Inferior parietal cortex (tissue), 1 donor: Measurements from ENCODE around the gene STK24.

Experiments
- DNase-seq: peaks from one replicate; pipeline ENCODE4 v3.0.0-alpha.2; 2016; ENCODE audit errors: extremely low spot score

The STK24 gene

DNA sequence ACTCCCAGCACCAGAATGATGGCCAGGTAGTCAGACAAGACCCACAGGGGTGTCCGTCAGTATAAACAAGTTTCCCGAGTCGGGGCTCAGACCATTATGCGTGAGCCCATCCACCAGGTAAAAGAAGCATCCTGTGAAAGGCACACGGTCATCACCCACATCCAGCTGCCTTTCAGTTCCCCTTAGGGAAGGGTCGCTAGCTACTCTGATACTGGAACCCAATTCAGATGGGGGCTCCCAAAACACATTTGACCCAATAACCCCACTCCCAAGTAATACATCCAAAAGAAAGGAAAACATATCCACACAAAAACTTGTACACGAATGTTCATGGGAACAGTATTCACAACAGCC lies 66.8 kb downstream of the STK24 start:
- DNase-seq, result no peak

DNA sequence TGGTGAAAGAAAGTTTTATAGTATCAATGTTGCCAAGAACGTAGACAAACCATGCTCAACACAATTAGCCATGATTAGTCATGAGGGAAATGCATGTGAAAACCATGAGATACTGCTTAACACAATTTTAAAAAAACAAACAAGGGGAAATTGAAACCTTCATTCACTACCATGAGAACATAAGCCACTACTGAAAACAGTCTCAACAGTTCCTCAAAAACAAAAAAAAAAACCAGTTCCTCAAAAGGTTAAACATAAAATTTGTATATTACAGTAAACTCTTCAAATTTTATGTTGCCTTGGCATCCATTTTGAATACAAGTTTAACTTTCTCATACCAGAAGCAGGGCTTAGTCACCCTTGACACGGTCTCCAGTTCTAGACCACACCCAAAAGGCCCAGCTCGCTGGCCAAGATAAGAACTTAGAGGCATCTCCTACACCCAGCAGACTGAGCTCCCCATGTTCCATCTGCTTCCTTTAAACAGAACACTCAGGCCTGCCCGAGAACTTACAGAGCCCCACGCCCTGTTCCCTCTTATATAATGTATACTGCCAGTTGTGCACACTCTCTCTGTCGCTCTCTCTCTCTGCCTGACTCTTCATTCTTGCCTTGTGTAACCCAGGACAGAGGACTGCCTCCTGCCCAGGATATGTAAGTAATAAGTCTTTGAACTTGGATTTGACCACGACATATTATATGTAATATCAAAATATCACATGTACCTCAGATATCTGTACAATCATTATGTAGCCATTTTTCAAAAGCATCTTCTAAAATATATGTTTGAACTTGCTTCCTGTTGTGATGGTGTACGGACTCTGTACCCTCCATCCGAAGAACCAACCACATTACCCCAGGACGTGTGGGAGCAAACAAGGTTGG lies 67.4 kb downstream of the STK24 start:
- no peak for DNase-seq

DNA sequence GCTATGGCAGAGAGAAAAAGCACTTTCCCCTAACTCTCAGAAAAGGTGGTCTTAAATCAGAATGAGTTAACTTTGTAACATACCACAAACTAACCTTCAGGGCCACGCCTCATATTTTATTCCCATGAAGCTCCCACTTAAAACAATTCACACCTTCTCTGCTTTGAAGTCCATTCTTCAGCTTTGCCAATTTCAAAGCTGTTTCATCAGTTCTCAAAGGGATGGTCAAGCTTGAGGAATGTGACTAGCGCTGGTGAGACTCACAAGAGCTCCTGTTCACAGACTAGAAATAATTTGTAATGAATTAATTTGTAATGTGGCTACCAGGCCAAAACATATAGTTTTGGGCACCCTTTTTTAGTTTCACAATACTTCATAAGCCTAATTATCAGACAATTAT lies 68.2 kb downstream of the STK24 start:
- DNase-seq, result no peak

DNA sequence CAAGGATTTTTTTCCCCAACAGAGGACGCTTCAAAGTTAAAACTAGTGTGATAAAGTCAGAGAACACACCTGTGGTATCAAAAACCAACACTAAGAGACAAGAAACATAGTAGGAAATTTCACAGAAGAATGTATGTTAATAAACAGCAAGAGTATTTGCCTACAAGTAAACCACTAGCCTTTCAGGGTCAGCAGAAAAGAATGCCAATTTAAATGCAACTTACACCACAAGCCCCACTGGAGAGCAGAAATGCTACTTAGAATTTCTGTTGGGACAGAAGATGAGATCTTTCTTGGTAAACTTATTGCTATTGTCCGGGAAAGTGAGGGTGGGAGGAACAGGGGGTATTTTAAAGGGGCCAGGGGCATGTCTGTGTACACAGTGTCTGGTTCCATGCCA lies 68.6 kb downstream of the STK24 start:
- no peak for DNase-seq

GRCh38 chr13:98507282-98507797 lies 69.6 kb downstream of the STK24 start:
- DNase-seq, result no peak

DNA sequence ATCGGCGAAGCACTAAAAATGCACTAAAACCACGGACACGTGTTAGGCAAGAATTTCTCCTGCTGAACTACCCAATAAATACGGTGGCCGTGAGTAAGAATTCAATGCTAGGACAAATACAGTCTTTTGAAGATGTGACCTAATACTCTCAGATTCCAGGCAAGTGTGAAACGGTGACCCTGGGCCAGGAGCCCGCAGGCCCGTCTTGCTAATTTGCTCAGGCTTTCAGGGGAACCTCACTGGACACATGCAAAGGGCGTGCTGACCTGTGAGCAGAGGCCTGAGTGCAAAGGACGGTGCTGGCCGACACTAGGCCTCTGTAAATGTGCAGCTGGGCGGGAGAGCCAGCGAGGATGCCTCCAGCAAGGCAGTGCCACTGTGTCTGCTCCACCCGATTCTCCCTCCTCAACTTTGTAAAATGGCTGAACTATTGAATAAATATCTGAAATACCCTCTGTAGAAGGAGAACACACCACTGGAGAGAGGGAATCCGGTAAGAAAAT lies 70.1 kb downstream of the STK24 start:
- no peak for DNase-seq

GRCh38 chr13:98506322-98506721 lies 70.6 kb downstream of the STK24 start:
- no peak for DNase-seq

DNA sequence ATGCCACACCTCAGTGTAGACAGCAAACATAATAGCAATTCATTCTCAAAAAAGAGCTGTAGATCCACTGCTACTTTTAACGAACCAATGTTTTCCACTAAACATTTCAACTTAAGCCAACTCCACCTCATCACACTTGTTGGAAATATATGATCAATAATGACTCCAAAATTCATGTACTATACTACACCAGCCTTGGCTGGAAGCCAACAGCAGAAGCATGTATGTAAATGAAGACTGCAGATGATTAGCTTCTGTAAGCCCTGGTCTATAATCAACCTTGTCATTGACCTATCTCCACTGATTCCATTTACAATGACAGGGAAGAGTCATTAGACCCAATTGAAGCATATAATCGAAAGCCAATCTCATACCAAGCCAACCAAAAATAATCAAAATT lies 71.7 kb downstream of the STK24 start:
- DNase-seq, result no peak

DNA sequence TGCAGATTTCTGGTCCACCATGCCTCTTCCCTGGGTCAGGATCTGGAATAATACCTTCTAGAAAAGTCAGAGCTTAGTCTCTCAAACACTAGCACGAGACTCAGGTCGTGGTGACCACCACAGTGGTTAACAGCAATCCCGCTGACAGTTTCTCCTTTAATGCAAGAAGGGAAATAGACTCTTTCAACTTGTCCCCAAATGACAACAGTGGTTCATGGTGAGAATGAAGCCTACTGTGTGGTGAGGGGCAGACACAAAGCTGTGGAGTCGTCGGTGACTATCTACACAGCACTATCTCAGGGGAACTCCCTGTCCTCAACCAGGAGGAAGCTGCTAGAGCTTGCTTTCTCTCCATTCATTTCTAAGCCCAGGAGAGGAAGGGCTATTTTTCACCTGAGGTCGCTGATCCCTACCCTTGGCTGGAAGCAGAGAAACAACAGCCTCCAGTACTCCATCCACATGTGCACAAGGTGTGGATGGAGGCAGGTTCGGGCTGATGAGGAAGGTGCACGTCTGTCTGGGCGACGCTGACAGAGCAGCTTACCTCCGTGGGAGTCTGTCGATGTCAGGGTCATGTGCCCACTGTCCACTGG lies 72.4 kb downstream of the STK24 start:
- no peak for DNase-seq

- DNase-seq, result no peak
These were observed 72.9 kb downstream of the STK24 start for GRCh38 chr13:98504029-98504351.

GRCh38 chr13:98503175-98504028 lies 73.5 kb downstream of the STK24 start:
- DNase-seq, result no peak

GRCh38 chr13:98500963-98501421 lies 75.9 kb downstream of the STK24 start:
- no peak for DNase-seq

DNA sequence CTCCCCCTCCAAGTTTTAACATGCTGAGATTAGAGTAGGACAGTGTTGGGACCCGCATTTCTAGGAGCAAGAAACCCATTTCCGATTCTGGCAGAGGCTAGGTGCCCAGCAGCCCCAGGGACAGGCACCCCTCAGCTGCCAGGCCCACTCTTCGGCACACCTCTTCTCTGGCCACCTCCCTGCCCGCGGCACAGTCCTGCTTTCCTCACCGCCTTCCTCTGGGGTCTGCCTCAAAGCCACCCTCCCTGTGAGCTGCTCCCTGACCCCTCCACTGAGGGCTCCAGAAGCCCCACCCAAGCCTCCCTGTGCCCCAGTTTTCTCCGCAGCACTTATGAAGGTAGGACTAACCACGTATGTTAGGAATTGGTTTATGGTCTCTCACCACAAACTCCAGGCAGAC lies 79.9 kb downstream of the STK24 start:
- no peak for DNase-seq

DNA sequence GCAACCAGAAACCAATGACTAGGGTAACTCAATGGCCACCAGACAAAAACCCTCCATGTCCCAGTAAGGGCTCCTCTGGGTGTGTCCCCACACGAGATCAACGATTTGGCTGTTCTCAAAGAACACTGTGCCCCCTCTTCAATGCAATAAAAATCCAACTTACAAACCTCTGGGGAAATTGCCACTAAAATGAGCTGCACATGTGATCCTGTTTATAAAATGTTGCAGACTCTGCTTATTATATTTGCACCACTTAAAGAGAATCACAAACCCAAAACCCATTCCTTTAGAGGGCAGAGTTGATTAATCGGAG lies 80.5 kb downstream of the STK24 start:
- no peak for DNase-seq

GRCh38 chr13:98495627-98496478 lies 81.1 kb downstream of the STK24 start:
- no peak for DNase-seq

DNA sequence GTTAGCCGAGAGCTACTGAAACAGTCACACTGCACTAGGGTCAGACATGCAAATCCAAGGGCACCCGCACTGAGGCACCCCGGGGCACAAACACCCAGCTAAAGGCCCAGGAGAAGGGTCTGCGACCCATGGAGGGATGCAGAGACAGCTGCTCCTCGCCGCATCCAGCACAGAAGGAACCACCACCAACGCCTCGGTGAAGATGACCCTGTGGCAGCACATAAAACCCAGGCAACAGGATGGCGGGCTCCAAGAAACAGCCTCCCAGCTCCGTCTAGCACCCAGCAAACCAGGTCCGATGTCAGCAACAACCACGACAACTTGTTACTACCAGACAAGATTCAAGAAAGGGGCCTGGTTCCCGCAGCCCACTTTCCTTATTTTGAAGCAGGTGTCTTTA lies 82.1 kb downstream of the STK24 start:
- DNase-seq, result no peak

DNA sequence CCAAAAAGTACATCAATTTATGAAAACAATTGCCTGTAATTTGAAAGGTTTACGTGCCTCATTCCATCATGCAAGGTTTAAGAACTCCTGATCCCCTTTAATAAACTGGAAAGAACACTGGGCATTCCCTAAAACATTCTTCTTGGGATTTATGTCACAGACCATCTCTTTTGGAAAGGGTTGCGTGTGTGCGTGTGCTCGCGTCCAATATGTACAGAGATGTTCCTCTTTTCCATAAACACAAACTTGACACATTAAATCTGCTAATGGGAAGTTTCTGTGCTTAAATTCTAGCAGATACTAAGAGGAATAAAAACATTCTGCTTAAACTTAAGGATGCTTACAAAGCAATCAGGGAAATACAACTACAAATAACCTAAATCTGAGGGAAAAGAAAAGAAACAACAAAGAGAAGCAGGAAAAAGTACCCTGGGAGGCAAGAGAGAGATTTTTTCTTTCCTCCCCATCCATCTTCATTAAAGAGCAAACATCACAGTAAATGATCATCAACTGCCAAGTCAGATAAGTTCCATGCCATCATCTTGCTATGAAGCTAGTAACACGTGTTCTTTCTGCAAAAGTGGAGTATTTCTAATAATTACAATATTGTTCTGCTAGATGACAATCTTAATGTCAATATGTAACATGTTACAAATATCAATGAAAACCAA lies 83.7 kb downstream of the STK24 start:
- DNase-seq, result no peak

DNA sequence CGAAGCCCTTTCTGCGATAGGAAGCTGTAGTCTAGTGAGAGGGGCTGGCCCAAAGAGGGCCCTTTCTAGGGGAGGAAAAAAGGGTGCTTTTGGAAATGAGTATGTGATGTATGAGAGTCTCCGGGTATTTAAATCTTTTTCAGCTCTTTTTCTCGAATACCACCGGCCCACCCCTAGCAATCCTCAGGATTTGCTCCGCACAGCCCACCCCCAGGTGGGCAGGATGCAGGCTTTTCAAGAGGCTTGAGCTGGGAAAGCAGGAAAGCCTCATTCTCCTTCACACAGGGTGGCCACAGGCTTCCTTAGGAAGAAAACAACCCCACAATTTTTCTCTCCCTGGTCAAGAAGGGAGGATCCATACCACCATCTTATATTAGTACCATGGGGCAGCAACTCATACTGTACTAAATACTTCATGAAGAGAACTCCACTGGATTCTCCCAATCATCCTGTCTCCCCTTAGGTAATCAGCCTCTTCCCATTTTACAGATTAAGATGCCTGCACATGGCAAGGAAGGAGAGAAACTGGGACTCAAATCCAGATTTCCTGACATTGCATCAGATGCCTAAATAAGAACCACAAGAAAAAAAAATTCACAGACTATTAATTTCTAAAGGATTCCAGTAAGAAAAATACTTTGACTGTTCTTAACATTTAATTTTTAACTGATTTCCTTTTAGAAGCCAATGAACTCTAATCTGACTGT lies 84.4 kb downstream of the STK24 start:
- DNase-seq, result no peak

- DNase-seq, result no peak
These were observed 86.0 kb downstream of the STK24 start for GRCh38 chr13:98490866-98491265.

GRCh38 chr13:98490195-98490836 lies 86.6 kb downstream of the STK24 start:
- no peak for DNase-seq
